ENCODE results near the gene TMEM178B. TPM values are rescaled to one million over a fixed set of nuclear protein-coding genes. Genes with fewer than 3 reads are reported as not detected.

The TMEM178B gene
- total RNA-seq, 2 donors from 2014 or later = 1.7 to 2.1 TPM

- Mint-ChIP-seq H3K4me3 (no peak overlapping the region), H3K36me3 (ENCODE audit: low read depth) (no peaks in the 10 kb centered on the region), H3K27me3 (peaks cover 7% of the 10 kb centered on the region), H3K27ac (no peak overlapping the region), H3K4me1 (no peaks in the 10 kb centered on the region), H3K9me3 (peaks cover 4% of the 10 kb centered on the region)
- ATAC-seq (replicated peaks) = no peak
These were observed 178.1 kb downstream of the TMEM178B start for GRCh38 chr7:141251957-141252356.

GRCh38 chr7:141257597-141257996, 183.7 kb downstream of the TMEM178B start:
- Mint-ChIP-seq H3K27ac (no peak overlapping the region), H3K4me1 (no peaks in the 10 kb centered on the region), H3K4me3 (no peak overlapping the region), H3K9me3 (peaks cover 21% of the 10 kb centered on the region), H3K36me3 (ENCODE audit: low read depth) (no peaks in the 10 kb centered on the region), H3K27me3 (no peaks in the 10 kb centered on the region)
- no peak for ATAC-seq (replicated peaks)

GRCh38 chr7:141258559-141258958, 184.7 kb downstream of the TMEM178B start:
- peaks cover 21% of the 10 kb centered on the region for H3K9me3 Mint-ChIP-seq
- no peak overlapping the region for H3K27ac Mint-ChIP-seq
- no peaks in the 10 kb centered on the region for H3K36me3 Mint-ChIP-seq (ENCODE audit: low read depth)
- peaks cover 9% of the 10 kb centered on the region for H3K4me1 Mint-ChIP-seq
- ATAC-seq (replicated peaks) = no peak
- H3K27me3 Mint-ChIP-seq = no peaks in the 10 kb centered on the region
- H3K4me3 Mint-ChIP-seq = no peak overlapping the region

- H3K36me3 Mint-ChIP-seq (ENCODE audit: low read depth) = no peaks in the 10 kb centered on the region
- no peak overlapping the region for H3K27ac Mint-ChIP-seq
- H3K4me3 Mint-ChIP-seq = no peak overlapping the region
- H3K27me3 Mint-ChIP-seq = no peaks in the 10 kb centered on the region
- H3K4me1 Mint-ChIP-seq = peaks cover 17% of the 10 kb centered on the region
- peaks cover 17% of the 10 kb centered on the region for H3K9me3 Mint-ChIP-seq
- ATAC-seq (replicated peaks) = no peak
These were observed 188.5 kb downstream of the TMEM178B start for GRCh38 chr7:141262101-141263090.

GRCh38 chr7:141263508-141263907, 189.6 kb downstream of the TMEM178B start:
- H3K27ac Mint-ChIP-seq = no peak overlapping the region
- peaks cover 17% of the 10 kb centered on the region for H3K9me3 Mint-ChIP-seq
- peaks cover 17% of the 10 kb centered on the region for H3K4me1 Mint-ChIP-seq
- no peaks in the 10 kb centered on the region for H3K27me3 Mint-ChIP-seq
- no peak overlapping the region for H3K4me3 Mint-ChIP-seq
- H3K36me3 Mint-ChIP-seq (ENCODE audit: low read depth) = no peaks in the 10 kb centered on the region
- peak; percentile 70 for ATAC-seq (replicated peaks)

GRCh38 chr7:141263983-141264382, 190.1 kb downstream of the TMEM178B start:
- no peak for ATAC-seq (replicated peaks)
- peaks cover 17% of the 10 kb centered on the region for H3K4me1 Mint-ChIP-seq
- H3K27ac Mint-ChIP-seq = no peak overlapping the region
- no peaks in the 10 kb centered on the region for H3K27me3 Mint-ChIP-seq
- H3K9me3 Mint-ChIP-seq = peaks cover 12% of the 10 kb centered on the region
- no peaks in the 10 kb centered on the region for H3K36me3 Mint-ChIP-seq (ENCODE audit: low read depth)
- no peak overlapping the region for H3K4me3 Mint-ChIP-seq

GRCh38 chr7:141264511-141264910, 190.6 kb downstream of the TMEM178B start:
- Mint-ChIP-seq H3K4me1 (peaks cover 17% of the 10 kb centered on the region), H3K9me3 (peaks cover 10% of the 10 kb centered on the region), H3K27me3 (no peaks in the 10 kb centered on the region), H3K4me3 (no peak overlapping the region), H3K27ac (no peak overlapping the region), H3K36me3 (ENCODE audit: low read depth) (no peaks in the 10 kb centered on the region)
- ATAC-seq (replicated peaks) = no peak

GRCh38 chr7:141265668-141266067, 191.8 kb downstream of the TMEM178B start:
- no peak for ATAC-seq (replicated peaks)
- no peak overlapping the region for H3K4me3 Mint-ChIP-seq
- H3K4me1 Mint-ChIP-seq = peaks cover 17% of the 10 kb centered on the region
- H3K27me3 Mint-ChIP-seq = no peaks in the 10 kb centered on the region
- H3K9me3 Mint-ChIP-seq = no peaks in the 10 kb centered on the region
- no peaks in the 10 kb centered on the region for H3K36me3 Mint-ChIP-seq (ENCODE audit: low read depth)
- H3K27ac Mint-ChIP-seq = no peak overlapping the region

GRCh38 chr7:141268614-141269013, 194.8 kb downstream of the TMEM178B start:
- H3K9me3 Mint-ChIP-seq = no peaks in the 10 kb centered on the region
- no peaks in the 10 kb centered on the region for H3K36me3 Mint-ChIP-seq (ENCODE audit: low read depth)
- no peak for ATAC-seq (replicated peaks)
- no peak overlapping the region for H3K4me3 Mint-ChIP-seq
- peaks cover 7% of the 10 kb centered on the region for H3K4me1 Mint-ChIP-seq
- no peaks in the 10 kb centered on the region for H3K27me3 Mint-ChIP-seq
- no peak overlapping the region for H3K27ac Mint-ChIP-seq

- Mint-ChIP-seq H3K36me3 (ENCODE audit: low read depth) (no peaks in the 10 kb centered on the region), H3K9me3 (no peaks in the 10 kb centered on the region), H3K27me3 (no peaks in the 10 kb centered on the region), H3K4me3 (no peak overlapping the region), H3K4me1 (no peaks in the 10 kb centered on the region), H3K27ac (no peak overlapping the region)
- ATAC-seq (replicated peaks) = no peak
These were observed 197.6 kb downstream of the TMEM178B start for GRCh38 chr7:141271451-141271850.

GRCh38 chr7:141272417-141272816, 198.6 kb downstream of the TMEM178B start:
- Mint-ChIP-seq H3K4me1 (no peaks in the 10 kb centered on the region), H3K9me3 (no peaks in the 10 kb centered on the region), H3K27me3 (no peaks in the 10 kb centered on the region), H3K27ac (no peak overlapping the region), H3K36me3 (ENCODE audit: low read depth) (no peaks in the 10 kb centered on the region), H3K4me3 (no peak overlapping the region)
- ATAC-seq (replicated peaks) = no peak

GRCh38 chr7:141275350-141275749, 201.5 kb downstream of the TMEM178B start:
- no peak for ATAC-seq (replicated peaks)
- Mint-ChIP-seq H3K27me3 (no peaks in the 10 kb centered on the region), H3K27ac (no peak overlapping the region), H3K4me1 (no peaks in the 10 kb centered on the region), H3K4me3 (no peak overlapping the region), H3K9me3 (no peaks in the 10 kb centered on the region), H3K36me3 (ENCODE audit: low read depth) (no peaks in the 10 kb centered on the region)

- no peaks in the 10 kb centered on the region for H3K4me1 Mint-ChIP-seq
- ATAC-seq (replicated peaks) = no peak
- H3K4me3 Mint-ChIP-seq = no peak overlapping the region
- no peaks in the 10 kb centered on the region for H3K9me3 Mint-ChIP-seq
- no peak overlapping the region for H3K27ac Mint-ChIP-seq
- no peaks in the 10 kb centered on the region for H3K36me3 Mint-ChIP-seq (ENCODE audit: low read depth)
- H3K27me3 Mint-ChIP-seq = no peaks in the 10 kb centered on the region
These were observed 202.2 kb downstream of the TMEM178B start for GRCh38 chr7:141276031-141276430.

GRCh38 chr7:141280100-141280499, 206.2 kb downstream of the TMEM178B start:
- peaks cover 10% of the 10 kb centered on the region for H3K4me1 Mint-ChIP-seq
- ATAC-seq (replicated peaks) = no peak
- H3K9me3 Mint-ChIP-seq = no peaks in the 10 kb centered on the region
- H3K4me3 Mint-ChIP-seq = peak overlapping the region; percentile 27
- no peak overlapping the region for H3K27ac Mint-ChIP-seq
- no peaks in the 10 kb centered on the region for H3K36me3 Mint-ChIP-seq (ENCODE audit: low read depth)
- peaks cover 3% of the 10 kb centered on the region for H3K27me3 Mint-ChIP-seq

GRCh38 chr7:141281311-141281710, 207.4 kb downstream of the TMEM178B start:
- Mint-ChIP-seq H3K4me1 (peaks cover 10% of the 10 kb centered on the region), H3K27me3 (peaks cover 3% of the 10 kb centered on the region), H3K9me3 (no peaks in the 10 kb centered on the region), H3K27ac (no peak overlapping the region), H3K4me3 (no peak overlapping the region), H3K36me3 (ENCODE audit: low read depth) (no peaks in the 10 kb centered on the region)
- ATAC-seq (replicated peaks) = no peak
